Dermis blood vessel endothelial cell (primary cell): Measurements from ENCODE around the gene PEX14. TPM values are rescaled to one million over a fixed set of nuclear protein-coding genes. Genes with fewer than 3 reads are reported as not detected.
A peak's percentile ranks its signal among the peaks of the same experiment; 100 is the strongest.

Experiments used
- DNase-seq: peaks from one replicate; pipeline ENCODE4 v3.0.0; 2010
- total RNA-seq: library from RNA; depleted of rRNA; stranded (reverse); fragments of >200 nt; gene quantifications from 2 replicates; pipeline ENCODE4 v1.2.3, GENCODE V29; 2014

The PEX14 gene
- total RNA-seq, 1 donor from 2014 or later, result 9.9 TPM

GRCh38 chr1:10667861-10668761 is 193.4 kb downstream of the PEX14 start:
- peak; percentile 21 for DNase-seq

- no peak for DNase-seq
Observed at GRCh38 chr1:10669570-10669969, 194.8 kb downstream of the PEX14 start.

GRCh38 chr1:10670190-10670589 is 195.4 kb downstream of the PEX14 start:
- no peak for DNase-seq

GRCh38 chr1:10671090-10671489 is 196.3 kb downstream of the PEX14 start:
- no peak for DNase-seq

GRCh38 chr1:10671622-10672342 is 197.0 kb downstream of the PEX14 start:
- no peak for DNase-seq

- DNase-seq, result no peak
Observed at GRCh38 chr1:10672343-10673050, 197.7 kb downstream of the PEX14 start.

- DNase-seq, result no peak
Observed at GRCh38 chr1:10673109-10673711, 198.5 kb downstream of the PEX14 start.

GRCh38 chr1:10674222-10674621 is 199.5 kb downstream of the PEX14 start:
- no peak for DNase-seq

GRCh38 chr1:10674700-10675609 is 200.2 kb downstream of the PEX14 start:
- no peak for DNase-seq

- DNase-seq, result no peak
Observed at GRCh38 chr1:10675813-10676212, 201.1 kb downstream of the PEX14 start.

GRCh38 chr1:10676963-10677362 is 202.2 kb downstream of the PEX14 start:
- no peak for DNase-seq

GRCh38 chr1:10677491-10678391 is 203.0 kb downstream of the PEX14 start:
- DNase-seq, result no peak

GRCh38 chr1:10678402-10678801 is 203.7 kb downstream of the PEX14 start:
- DNase-seq, result no peak

- DNase-seq, result no peak
Observed at GRCh38 chr1:10678852-10679251, 204.1 kb downstream of the PEX14 start.

- DNase-seq, result peak; percentile 81
Observed at GRCh38 chr1:10679496-10680220, 204.9 kb downstream of the PEX14 start.
